Amniotic epithelial cell (primary cell): ENCODE measurements around the gene RASL10B.
A peak's percentile ranks its signal among the peaks of the same experiment; 100 is the strongest.
"Not testable (repeated sequence)": the region's sequence is repeated elsewhere in the genome, so short reads cannot be mapped to it uniquely, and the experiment has no call there.

Experiments
- DNase-seq: peaks from one replicate; pipeline ENCODE4 v3.0.0-alpha.2; 2010; ENCODE audit warnings: low read depth

RASL10B gene, protein sequence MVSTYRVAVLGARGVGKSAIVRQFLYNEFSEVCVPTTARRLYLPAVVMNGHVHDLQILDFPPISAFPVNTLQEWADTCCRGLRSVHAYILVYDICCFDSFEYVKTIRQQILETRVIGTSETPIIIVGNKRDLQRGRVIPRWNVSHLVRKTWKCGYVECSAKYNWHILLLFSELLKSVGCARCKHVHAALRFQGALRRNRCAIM

DNA sequence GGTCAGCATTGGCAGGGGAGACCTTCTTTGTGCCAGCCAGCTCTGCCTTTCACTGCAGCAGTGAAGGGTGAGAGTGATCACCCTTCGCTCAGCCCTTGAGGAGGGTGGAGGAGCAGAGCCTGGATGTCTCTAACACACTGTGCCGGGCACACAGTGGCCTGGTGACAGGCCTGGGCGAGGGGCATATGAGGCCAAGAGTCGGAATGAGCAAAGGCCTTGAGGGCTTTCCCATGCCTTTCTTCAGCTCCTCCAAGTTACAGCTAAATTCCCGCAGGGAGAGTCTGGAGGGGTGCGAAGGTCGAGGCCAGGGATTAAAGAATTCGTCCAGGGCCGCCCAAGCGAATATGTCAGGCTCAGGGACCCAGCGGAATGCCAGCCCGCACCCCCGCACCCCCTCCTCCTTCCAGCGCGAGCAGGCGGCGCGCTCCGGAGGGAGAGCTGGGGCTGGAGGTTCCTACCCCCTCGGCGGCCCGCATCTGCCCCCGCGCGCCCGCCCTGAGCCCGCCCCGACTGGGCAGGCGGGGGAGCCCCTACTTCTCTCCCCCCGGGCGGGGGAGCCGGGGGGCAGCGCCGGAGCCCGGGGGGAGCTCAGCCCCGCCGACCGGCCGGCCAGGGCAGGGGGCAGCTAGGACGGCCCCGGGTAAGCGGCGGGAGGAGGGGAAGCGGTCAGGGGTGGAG, at the start of gene RASL10B:
Gene RASL10B (plus strand): TSS at position 401 of the 678 bp plus-strand sequence. CDS start 3,546 bp downstream, outside the sequence.
- peak; percentile 41 for DNase-seq

DNA sequence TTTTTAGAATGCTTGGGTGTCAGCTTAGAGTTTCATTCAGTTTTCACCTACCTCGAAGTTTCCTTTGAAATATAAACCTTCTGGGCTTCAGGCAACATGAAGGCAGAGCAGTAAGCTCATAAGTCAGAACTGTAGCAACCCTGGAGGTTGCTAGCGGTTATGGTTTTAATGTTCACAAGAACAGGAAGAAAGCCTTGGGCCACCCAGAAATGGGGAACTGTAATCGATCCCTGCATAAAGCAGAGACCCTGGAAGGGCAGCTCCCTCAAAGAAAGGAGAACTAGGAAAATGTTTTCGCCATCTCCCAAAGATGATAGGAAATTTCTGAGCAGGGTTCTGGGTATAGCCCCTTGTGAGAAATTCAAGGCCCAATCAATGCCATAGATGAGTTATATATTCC, 47.8 kb upstream of the RASL10B start:
- no peak for DNase-seq

DNA sequence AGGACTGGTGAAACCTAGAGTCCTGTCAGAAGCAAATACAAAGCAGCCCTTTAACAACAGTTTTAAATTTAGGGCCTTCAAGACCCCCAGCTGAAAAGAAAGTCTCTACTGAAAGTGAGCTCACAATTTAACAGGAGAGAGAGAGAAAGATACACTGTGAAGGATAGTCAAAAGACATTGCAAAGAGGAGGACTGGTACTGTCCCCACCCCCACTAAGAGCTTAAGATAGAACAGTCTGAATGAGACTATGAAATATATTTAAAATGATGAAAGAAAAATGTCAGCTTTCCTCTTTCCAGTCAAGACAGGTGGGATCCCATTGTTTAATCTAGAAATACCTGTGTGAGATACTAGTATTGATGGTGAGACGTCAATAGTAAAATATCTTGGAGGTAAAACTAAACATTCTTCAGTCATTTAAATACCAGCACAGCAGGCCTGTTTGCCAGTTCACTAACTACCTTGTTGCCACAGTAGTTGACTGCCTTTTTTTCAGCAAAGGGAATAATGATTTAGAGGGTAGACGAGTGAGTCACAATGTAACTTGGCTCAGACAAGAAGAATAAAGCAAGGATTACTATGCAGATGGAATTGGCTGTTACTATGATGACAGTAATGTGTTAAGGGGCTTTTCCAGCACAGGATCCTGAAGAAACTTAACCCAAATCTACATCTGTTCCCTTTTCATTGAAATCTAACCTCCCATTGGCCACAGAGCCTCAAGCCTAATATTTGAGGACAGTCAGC, 47.2 kb upstream of the RASL10B start:
- peak; percentile 64 for DNase-seq

DNA sequence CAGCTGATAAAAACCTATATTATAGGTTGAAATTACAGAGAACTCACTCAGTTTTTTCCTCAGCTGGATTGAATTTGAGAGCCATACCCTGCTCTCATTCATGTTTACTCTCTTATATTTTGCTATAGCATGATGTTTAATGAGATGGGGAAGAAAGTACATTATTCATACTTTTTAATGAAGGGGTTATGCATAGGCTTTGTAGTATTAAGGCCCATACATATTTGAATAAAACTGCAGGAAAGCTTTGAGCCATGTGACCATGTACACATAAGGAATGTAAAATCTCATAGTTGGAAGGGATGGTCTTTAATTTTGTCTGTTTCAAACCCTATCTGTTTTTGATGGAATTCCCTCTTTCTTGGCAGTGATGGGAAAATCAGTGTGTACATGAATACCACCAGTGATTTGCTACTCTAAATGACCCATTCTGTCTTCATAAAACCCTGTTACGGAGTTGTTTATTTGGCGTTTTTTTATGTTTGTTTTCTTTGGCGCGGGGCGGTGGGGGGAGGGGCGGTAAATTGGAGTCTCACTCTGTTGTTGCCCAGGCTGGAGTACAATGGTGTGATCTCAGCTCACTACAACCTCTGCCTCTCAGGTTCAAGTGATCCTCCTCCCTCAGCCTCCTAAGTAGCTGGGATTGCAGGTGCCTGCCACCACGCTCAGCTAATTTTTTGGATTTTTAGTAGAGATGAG, 38.8 kb upstream of the RASL10B start:
- DNase-seq = no peak

DNA sequence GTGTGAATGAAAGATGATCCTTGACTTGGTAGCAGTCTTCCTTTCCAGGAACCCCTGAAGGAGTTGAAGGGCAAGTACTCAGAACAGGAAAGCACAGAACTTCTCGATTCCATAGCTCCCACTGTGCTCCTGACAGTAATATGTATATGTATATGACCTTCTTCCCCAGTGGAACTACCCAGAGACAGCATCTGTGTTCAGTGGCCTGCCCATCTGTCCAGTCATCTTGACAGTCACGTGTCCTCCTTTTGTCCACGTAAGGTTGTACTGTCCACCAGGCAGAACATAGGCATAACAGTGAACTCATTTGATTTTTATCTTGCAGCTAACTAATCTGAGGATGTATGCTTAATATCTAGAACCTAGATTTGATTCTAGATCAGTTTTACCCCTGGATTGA, 37.8 kb upstream of the RASL10B start:
- DNase-seq = no peak

DNA sequence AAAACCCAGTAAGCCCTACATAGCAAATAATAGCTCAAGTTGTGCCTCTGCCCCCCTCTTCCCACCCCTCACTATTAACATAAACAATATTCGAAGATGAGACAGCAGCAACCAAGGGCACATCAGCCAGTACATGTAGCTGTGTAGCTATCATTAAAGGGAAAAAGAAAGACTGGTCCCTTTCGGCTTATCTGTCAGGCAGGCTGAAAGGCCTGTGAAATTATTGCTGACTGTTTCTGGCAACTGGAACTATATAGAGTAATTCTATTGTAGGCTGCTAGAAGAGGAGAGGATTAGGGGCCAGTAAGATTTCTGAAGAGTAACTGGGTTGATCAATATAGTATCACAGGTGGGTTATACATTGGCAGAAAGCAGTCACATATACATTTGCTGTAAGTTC, 36.5 kb upstream of the RASL10B start:
- DNase-seq = no peak

GRCh38 chr17:35695613-35696012, 35.8 kb upstream of the RASL10B start:
- no peak for DNase-seq

- DNase-seq = no peak
Observed at GRCh38 chr17:35698800-35699199, 32.6 kb upstream of the RASL10B start.

GRCh38 chr17:35700150-35700549, 31.3 kb upstream of the RASL10B start:
- DNase-seq = peak; percentile 66

DNA sequence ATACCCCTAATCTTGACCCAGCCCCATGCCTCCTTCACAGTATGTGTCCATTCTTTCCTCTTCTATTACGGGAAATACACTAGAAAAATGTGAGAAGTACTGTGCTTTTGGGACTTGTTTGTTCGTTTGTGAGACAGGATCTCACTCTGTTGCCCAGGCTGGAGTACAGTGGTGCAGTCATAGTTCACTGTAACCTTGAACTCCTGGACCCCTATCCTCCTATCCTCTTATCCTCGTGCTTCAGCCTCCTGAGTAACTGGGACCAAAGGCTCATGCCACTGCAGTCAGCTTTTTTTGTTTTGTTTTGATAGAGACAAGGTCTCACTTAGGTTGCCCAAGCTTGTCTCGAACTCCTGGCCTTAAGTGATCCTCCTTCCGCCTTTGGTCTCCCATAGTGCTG, 29.9 kb upstream of the RASL10B start:
- DNase-seq = no peak

GRCh38 chr17:35703308-35703707, 28.1 kb upstream of the RASL10B start:
- DNase-seq = not testable (repeated sequence)

- no peak for DNase-seq
Observed at GRCh38 chr17:35705230-35705629, 26.2 kb upstream of the RASL10B start.

DNA sequence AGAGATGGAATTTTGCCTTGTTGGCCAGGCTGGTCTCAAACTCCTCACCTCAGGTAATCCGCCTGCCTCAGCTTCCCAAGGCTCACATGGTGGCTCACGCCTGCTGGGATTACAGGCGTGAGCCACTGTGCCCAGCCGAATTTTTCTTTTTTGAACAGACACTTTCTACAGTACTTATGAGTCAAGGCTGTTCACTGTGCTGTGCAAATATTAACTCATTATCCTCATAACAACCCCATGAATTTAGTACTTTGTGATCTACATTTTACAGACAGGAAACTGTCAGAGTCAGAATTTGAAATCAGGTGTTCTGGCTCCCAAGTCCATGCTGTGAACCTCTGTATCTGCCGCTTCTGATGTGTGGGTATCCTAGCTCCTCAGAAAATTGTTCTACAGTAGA, 25.7 kb upstream of the RASL10B start:
- no peak for DNase-seq

- no peak for DNase-seq
Observed at GRCh38 chr17:35708149-35708548, 23.3 kb upstream of the RASL10B start.

DNA sequence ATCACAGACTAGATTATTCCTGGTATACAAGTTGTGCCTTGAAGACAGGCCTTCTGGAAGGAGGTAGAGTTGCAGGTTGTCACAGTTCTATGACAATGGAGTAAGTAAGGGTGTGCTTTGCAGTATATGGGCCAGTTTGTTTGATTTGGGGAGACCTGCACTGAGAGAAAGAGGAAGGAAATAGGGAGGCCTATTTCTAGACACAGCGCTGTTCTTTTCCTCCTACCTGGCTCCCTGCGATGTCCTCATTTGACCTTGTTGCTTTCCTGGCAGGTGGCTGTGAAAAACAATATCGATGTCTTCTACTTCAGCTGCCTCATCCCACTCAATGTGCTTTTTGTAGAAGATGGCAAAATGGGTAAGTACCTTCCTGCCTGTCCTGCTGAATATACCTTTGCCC, 22.5 kb upstream of the RASL10B start:
- DNase-seq = no peak

DNA sequence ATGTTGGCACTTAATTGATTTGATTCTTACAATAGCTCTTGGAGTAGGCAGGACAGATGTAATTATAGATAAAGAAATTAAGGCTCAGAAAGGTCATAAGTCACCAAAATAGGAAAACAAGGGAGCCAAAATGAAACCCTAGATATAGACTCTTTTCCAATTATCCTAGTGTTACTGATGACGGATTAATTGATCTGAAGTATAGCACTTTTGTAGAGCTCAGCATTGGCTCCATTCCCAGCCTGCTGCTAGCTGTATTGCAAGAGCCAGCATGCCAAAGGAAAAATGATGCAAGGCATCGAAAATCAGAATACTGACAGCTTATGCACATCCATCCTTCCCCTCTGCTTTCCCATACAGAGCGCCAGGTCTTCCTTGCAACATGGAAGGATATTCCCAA, 21.6 kb upstream of the RASL10B start:
- DNase-seq = peak; percentile 21

DNA sequence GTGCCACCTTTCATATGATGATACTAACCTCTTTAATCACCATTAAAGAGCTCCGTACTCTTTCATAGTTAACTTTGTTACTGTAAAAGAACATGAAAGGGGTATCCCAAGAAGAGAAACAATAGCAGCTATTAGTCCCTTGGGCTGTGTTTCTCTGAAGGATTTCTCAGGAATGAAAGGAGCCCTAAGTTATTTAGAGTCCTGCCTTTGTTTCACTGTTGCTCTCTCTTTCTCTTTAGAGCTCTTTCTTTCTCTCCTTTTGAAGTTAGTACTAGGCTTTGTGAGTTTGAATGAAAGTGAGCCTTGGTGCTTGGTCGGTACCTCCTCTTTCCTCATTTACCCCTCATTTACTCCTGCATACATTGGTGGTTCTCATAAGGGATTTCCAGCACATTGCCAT, 20.5 kb upstream of the RASL10B start:
- no peak for DNase-seq

- peak; percentile 99 for DNase-seq
Observed at GRCh38 chr17:35713069-35713728, 18.2 kb upstream of the RASL10B start.

GRCh38 chr17:35714988-35715387, 16.5 kb upstream of the RASL10B start:
- DNase-seq = no peak

- no peak for DNase-seq
Observed at GRCh38 chr17:35715416-35715815, 16.0 kb upstream of the RASL10B start.

GRCh38 chr17:35716173-35716572, 15.3 kb upstream of the RASL10B start:
- DNase-seq = no peak

DNA sequence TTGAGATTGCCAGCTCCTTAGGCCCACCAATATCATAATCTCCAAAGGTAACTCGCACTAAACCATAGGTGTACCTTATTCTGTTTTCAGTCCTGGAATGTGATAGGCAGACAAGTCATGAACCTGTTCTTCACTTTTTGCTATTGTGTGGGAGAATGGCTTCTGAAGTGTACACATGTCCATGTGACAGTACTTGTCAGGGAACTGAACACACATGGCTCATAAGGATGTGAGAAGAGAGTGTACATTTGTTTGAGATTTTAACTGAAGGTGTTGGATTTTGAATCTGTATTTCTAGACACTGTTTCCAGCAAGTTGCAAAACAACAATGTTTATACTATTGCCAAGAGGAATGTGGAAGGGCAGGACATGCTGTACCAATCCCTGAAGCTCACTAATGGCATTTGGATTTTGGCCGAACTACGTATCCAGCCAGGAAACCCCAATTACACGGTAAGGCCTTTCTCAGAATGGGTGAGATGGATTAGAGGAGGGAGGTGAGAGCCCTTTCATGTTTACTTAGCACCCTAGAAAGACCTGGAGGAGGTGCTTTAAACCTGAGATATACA, 14.5 kb upstream of the RASL10B start:
- DNase-seq = peak; percentile 84
